ENCODE data around the gene LRRC8B. TPM values are rescaled to one million over a fixed set of nuclear protein-coding genes. Genes with fewer than 3 reads are reported as not detected.

Gene LRRC8B
- total and polyA plus RNA-seq, 2 donors (not counting 1 experiment from before 2014, with no cell fraction given), result 0.83 to 2.8 TPM

DNA sequence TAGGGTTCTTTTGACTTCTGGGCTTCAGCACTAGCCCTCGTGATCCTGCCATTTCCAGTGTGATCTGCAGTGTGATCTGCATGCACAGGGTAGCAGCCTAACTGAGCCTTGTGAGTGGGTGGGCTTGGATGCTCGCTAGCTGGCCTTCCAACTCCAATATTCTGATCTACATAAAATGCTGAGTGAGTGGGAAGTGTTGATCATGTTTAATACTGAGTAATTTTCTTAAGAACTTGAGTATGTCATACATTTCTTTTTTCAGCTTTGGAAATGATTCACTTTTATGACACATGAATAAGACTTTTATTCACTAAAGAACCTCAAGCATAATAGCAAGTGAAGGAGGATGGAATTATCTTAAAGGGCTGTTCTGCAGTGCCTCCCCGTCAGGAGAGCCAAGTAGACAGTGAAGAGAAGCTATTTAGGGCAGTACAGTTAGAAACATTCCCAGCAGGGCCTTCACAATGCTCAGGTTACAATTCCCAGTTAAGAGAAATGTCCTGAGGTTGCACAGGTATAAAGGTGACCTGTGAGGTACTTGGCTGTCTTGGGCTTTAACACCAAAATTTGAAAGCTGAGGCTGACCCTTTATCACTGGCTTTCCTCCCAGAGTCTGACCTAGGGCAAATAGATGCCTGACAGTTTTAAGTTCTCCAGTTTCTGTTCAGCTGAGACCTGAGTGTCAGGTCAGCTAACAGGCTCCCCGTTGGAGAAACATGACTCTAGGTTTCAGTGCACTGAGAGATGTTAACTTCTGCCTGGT is 79.2 kb downstream of the LRRC8B start:
- peak; percentile 39 to 69 for DNase-seq (ENCODE audit: low read depth in 2 of 2)
- no peak overlapping the region for H3K4me2 ChIP-seq (ENCODE audit: extremely low read depth, insufficient read depth, low read length)
- H3K4me1 ChIP-seq (ENCODE audit: control insufficient read depth, extremely low read depth, insufficient read depth, low read length), result peaks cover 11% of the 10 kb centered on the region
- no peak overlapping the region for H2AFZ ChIP-seq (ENCODE audit: low read length)
- H3K27ac ChIP-seq (ENCODE audit: insufficient read depth, low read length), result no peak overlapping the region
- H3K9me3 ChIP-seq (ENCODE audit: control insufficient read depth, insufficient read depth, low read depth, low read length), result no peaks in the 10 kb centered on the region
- no peaks in the 10 kb centered on the region for H4K20me1 ChIP-seq (ENCODE audit: control insufficient read depth, extremely low read depth, insufficient read depth, low read length)
- no peaks in the 10 kb centered on the region for H3K79me2 ChIP-seq (ENCODE audit: control insufficient read depth, insufficient read depth, low read length)
- TF ChIP-seq, protein P1, sequence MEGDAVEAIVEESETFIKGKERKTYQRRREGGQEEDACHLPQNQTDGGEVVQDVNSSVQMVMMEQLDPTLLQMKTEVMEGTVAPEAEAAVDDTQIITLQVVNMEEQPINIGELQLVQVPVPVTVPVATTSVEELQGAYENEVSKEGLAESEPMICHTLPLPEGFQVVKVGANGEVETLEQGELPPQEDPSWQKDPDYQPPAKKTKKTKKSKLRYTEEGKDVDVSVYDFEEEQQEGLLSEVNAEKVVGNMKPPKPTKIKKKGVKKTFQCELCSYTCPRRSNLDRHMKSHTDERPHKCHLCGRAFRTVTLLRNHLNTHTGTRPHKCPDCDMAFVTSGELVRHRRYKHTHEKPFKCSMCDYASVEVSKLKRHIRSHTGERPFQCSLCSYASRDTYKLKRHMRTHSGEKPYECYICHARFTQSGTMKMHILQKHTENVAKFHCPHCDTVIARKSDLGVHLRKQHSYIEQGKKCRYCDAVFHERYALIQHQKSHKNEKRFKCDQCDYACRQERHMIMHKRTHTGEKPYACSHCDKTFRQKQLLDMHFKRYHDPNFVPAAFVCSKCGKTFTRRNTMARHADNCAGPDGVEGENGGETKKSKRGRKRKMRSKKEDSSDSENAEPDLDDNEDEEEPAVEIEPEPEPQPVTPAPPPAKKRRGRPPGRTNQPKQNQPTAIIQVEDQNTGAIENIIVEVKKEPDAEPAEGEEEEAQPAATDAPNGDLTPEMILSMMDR (conservative IDR thresholded peaks at IDR 0.05 in 1 of 2, IDR thresholded peaks at IDR 0.05 in 1 of 2; ENCODE audit: low read depth in 1 of 2, low read length in 2 of 2), result no peak
- no peak for TF ChIP-seq EZH2 (IDR thresholded peaks at IDR 0.05; ENCODE audit: low read length, missing control alignments)
- H3K9ac ChIP-seq (ENCODE audit: insufficient read depth, low read length), result no peak overlapping the region
- no peak overlapping the region for H3K4me3 ChIP-seq (replicated peaks in 1 of 4; ENCODE audit: control extremely low read depth in 1 of 4, insufficient read depth in 1 of 4, low read depth in 3 of 4, low read length in 4 of 4)
- no peaks in the 10 kb centered on the region for H3K36me3 ChIP-seq (ENCODE audit: control insufficient read depth, insufficient read depth, low read length)
- no peaks in the 10 kb centered on the region for H3K27me3 ChIP-seq (ENCODE audit: control insufficient read depth, insufficient read depth, low read length)

- no peak overlapping the region for H3K4me2 ChIP-seq (ENCODE audit: extremely low read depth, insufficient read depth, low read length)
Measured at GRCh38 chr1:89604414-89604735, 79.7 kb downstream of the LRRC8B start.

GRCh38 chr1:89605692-89606091 is 81.1 kb downstream of the LRRC8B start:
- no peak overlapping the region for H2AFZ ChIP-seq (ENCODE audit: low read length)
- TF ChIP-seq, protein P1 (conservative IDR thresholded peaks at IDR 0.05 in 1 of 2, IDR thresholded peaks at IDR 0.05 in 1 of 2; ENCODE audit: low read depth in 1 of 2, low read length in 2 of 2), result no peak
- no peak for TF ChIP-seq EZH2 (IDR thresholded peaks at IDR 0.05; ENCODE audit: low read length, missing control alignments)
- peaks cover 11% of the 10 kb centered on the region for H3K4me1 ChIP-seq (ENCODE audit: control insufficient read depth, extremely low read depth, insufficient read depth, low read length)
- H3K9me3 ChIP-seq (ENCODE audit: control insufficient read depth, insufficient read depth, low read depth, low read length), result no peaks in the 10 kb centered on the region
- H3K27me3 ChIP-seq (ENCODE audit: control insufficient read depth, insufficient read depth, low read length), result no peaks in the 10 kb centered on the region
- no peak overlapping the region for H3K27ac ChIP-seq (ENCODE audit: insufficient read depth, low read length)
- H3K36me3 ChIP-seq (ENCODE audit: control insufficient read depth, insufficient read depth, low read length), result no peaks in the 10 kb centered on the region
- H4K20me1 ChIP-seq (ENCODE audit: control insufficient read depth, extremely low read depth, insufficient read depth, low read length), result no peaks in the 10 kb centered on the region
- no peak overlapping the region for H3K9ac ChIP-seq (ENCODE audit: insufficient read depth, low read length)
- peak; percentile 72 to 90 for DNase-seq (ENCODE audit: low read depth in 2 of 2)
- no peak overlapping the region for H3K4me2 ChIP-seq (ENCODE audit: extremely low read depth, insufficient read depth, low read length)
- H3K79me2 ChIP-seq (ENCODE audit: control insufficient read depth, insufficient read depth, low read length), result no peaks in the 10 kb centered on the region
- H3K4me3 ChIP-seq (replicated peaks in 1 of 4; ENCODE audit: control extremely low read depth in 1 of 4, insufficient read depth in 1 of 4, low read depth in 3 of 4, low read length in 4 of 4), result no peak overlapping the region

More at GRCh38 chr1:89604414-89604735, 79.7 kb downstream of the LRRC8B start:
- no peaks in the 10 kb centered on the region for H4K20me1 ChIP-seq (ENCODE audit: control insufficient read depth, extremely low read depth, insufficient read depth, low read length)
- no peaks in the 10 kb centered on the region for H3K79me2 ChIP-seq (ENCODE audit: control insufficient read depth, insufficient read depth, low read length)
- TF ChIP-seq, protein P1 (conservative IDR thresholded peaks at IDR 0.05 in 1 of 2, IDR thresholded peaks at IDR 0.05 in 1 of 2; ENCODE audit: low read depth in 1 of 2, low read length in 2 of 2), result no peak
- no peak for TF ChIP-seq EZH2 (IDR thresholded peaks at IDR 0.05; ENCODE audit: low read length, missing control alignments)
- H3K27me3 ChIP-seq (ENCODE audit: control insufficient read depth, insufficient read depth, low read length), result no peaks in the 10 kb centered on the region
- no peak overlapping the region for H3K4me3 ChIP-seq (replicated peaks in 1 of 4; ENCODE audit: control extremely low read depth in 1 of 4, insufficient read depth in 1 of 4, low read depth in 3 of 4, low read length in 4 of 4)
- H3K9me3 ChIP-seq (ENCODE audit: control insufficient read depth, insufficient read depth, low read depth, low read length), result no peaks in the 10 kb centered on the region
- H3K4me1 ChIP-seq (ENCODE audit: control insufficient read depth, extremely low read depth, insufficient read depth, low read length), result peaks cover 11% of the 10 kb centered on the region
- H2AFZ ChIP-seq (ENCODE audit: low read length), result no peak overlapping the region
- no peak for DNase-seq (ENCODE audit: low read depth in 2 of 2)
- H3K27ac ChIP-seq (ENCODE audit: insufficient read depth, low read length), result no peak overlapping the region
- no peak overlapping the region for H3K9ac ChIP-seq (ENCODE audit: insufficient read depth, low read length)
- H3K36me3 ChIP-seq (ENCODE audit: control insufficient read depth, insufficient read depth, low read length), result no peaks in the 10 kb centered on the region

Data from fibroblast of lung (primary cell).